H1 (cell line): ENCODE results near the gene GRIA1. TPM values are rescaled to one million over a fixed set of nuclear protein-coding genes. Genes with fewer than 3 reads are reported as not detected.

ENCODE experiments used
- CTCF ChIA-PET: fragments of 300-600 bp; sonication (Branson Sonifier 250); formaldehyde crosslinking; loops from one replicate; lab custom pipeline; 2021; ENCODE audit not compliant: partially characterized antibody; lab: Charles Lee
- POLR2A ChIA-PET: fragments of 300-600 bp; sonication (Branson Sonifier 250); formaldehyde crosslinking; loops from one replicate; lab custom pipeline; 2021; ENCODE audit warnings: inconsistent platforms; ENCODE audit not compliant: partially characterized antibody; lab: Charles Lee
- DNase-seq, 2 experiments: peaks; one replicate each; pipeline versions ENCODE4 v3.0.0 to v3.0.0-alpha.2; 2010 to 2022; ENCODE audit warnings: low spot score in 2 of 2, low read depth in 1 of 2, mixed read lengths in 1 of 2
- FAIRE-seq: peaks from 2 replicates; lab custom pipeline; 2011; peaks lifted over from hg19 to GRCh38; lab: Jason Lieb, UNC
- H2AFZ ChIP-seq: 2 replicates; pipeline ENCODE4 v1.8.1; 2012; ENCODE audit warnings: low read length, inconsistent platforms
- H2AK5ac ChIP-seq: 2 replicates; pipeline ENCODE4 v1.6.1; 2013; ENCODE audit warnings: low read depth, low read length
- H2BK120ac ChIP-seq: replicated peaks from 2 replicates; pipeline ENCODE3; 2013; ENCODE audit warnings: low read depth, low read length, inconsistent platforms
- H2BK12ac ChIP-seq: 2 replicates; pipeline ENCODE4 v1.6.1; 2013; ENCODE audit warnings: low read depth, low read length
- H2BK15ac ChIP-seq: 2 replicates; pipeline ENCODE4 v1.6.1; 2013; ENCODE audit warnings: low read length
- H2BK20ac ChIP-seq: 2 replicates; pipeline ENCODE4 v1.6.1; 2013; ENCODE audit warnings: low read length
- H2BK5ac ChIP-seq: 2 replicates; pipeline ENCODE4 v1.6.1; 2013; ENCODE audit warnings: low read depth, low read length
- H3K14ac ChIP-seq: 2 replicates; pipeline ENCODE4 v1.6.1; 2013; ENCODE audit warnings: inconsistent platforms; ENCODE audit not compliant: insufficient read length
- H3K18ac ChIP-seq: 2 replicates; pipeline ENCODE4 v1.6.1; 2013; ENCODE audit warnings: low read length; ENCODE audit errors: extremely low read depth
- H3K23ac ChIP-seq: 2 replicates; pipeline ENCODE4 v1.6.1; 2013; ENCODE audit warnings: inconsistent platforms; ENCODE audit not compliant: insufficient read length
- H3K23me2 ChIP-seq: 2 replicates; pipeline ENCODE4 v1.6.1; 2013; ENCODE audit warnings: low read depth, low read length
- H3K27ac ChIP-seq: 2 replicates; pipeline ENCODE4 v1.6.1; 2011; ENCODE audit warnings: low read depth, low read length, inconsistent platforms
- H3K27me3 ChIP-seq, 4 experiments: replicated peaks in 1 of 4; 1 replicate in 1 of 4; 2 replicates in 3 of 4; pipeline versions ENCODE4 v1.6.1 to v1.8.1; 2011 to 2013; ENCODE audit warnings: low read length in 3 of 4, mild to moderate bottlenecking in 3 of 4, inconsistent platforms in 2 of 4, mixed read lengths in 2 of 4, moderate library complexity in 1 of 4; ENCODE audit not compliant: control insufficient read depth in 3 of 4, insufficient read depth in 3 of 4; ENCODE audit errors: extremely low read depth in 1 of 4
- H3K36me3 ChIP-seq, 4 experiments: 2 replicates each; pipeline versions ENCODE4 v1.6.1 to v1.8.1; 2011 to 2013; ENCODE audit warnings: mild to moderate bottlenecking in 4 of 4, low read length in 3 of 4, moderate library complexity in 2 of 4, control low read depth in 1 of 4, inconsistent platforms in 1 of 4; ENCODE audit not compliant: insufficient read depth in 4 of 4, control insufficient read depth in 2 of 4
- H3K4ac ChIP-seq: replicated peaks from 2 replicates; pipeline ENCODE3; 2013; ENCODE audit warnings: low read length, low read depth, mixed read lengths, inconsistent platforms; ENCODE audit not compliant: insufficient read length
- H3K4me1 ChIP-seq, 4 experiments: replicated peaks in 1 of 4; 1 replicate in 1 of 4; 2 replicates in 3 of 4; pipeline versions ENCODE4 v1.6.1 to v1.8.1; 2011 to 2013; ENCODE audit warnings: low read length in 3 of 4, inconsistent platforms in 2 of 4, mixed read lengths in 1 of 4; ENCODE audit not compliant: insufficient read depth in 4 of 4, control insufficient read depth in 3 of 4
- H3K4me2 ChIP-seq, 2 experiments: 2 replicates each; pipeline versions ENCODE4 v1.6.1 to v1.8.1; 2011 to 2013; ENCODE audit warnings: low read depth in 2 of 2, low read length in 2 of 2, control low read depth in 1 of 2, inconsistent platforms in 1 of 2, mild to moderate bottlenecking in 1 of 2; ENCODE audit not compliant: insufficient read depth in 1 of 2
- H3K4me3 ChIP-seq, 4 experiments: fragments of 200-600, 300-600 bp in 1 of 4; sonication (generic), shearing (Covaris generic), sonication (Bioruptor Twin) in 1 of 4; 2 replicates each; pipeline versions ENCODE4 v1.5.1 to v1.8.1; 2011 to 2016; ENCODE audit warnings: low read length in 4 of 4, low read depth in 3 of 4, control low read depth in 2 of 4, inconsistent platforms in 2 of 4, mild to moderate bottlenecking in 2 of 4, mixed read lengths in 1 of 4, moderate library complexity in 1 of 4; ENCODE audit not compliant: insufficient read depth in 2 of 4; ENCODE audit errors: extremely low read depth in 1 of 4
- H3K56ac ChIP-seq: replicated peaks from 2 replicates; pipeline ENCODE3; 2013; ENCODE audit warnings: low read depth, mild to moderate bottlenecking, mixed read lengths, low read length, inconsistent platforms; ENCODE audit not compliant: insufficient read length
- H3K79me1 ChIP-seq: 2 replicates; pipeline ENCODE4 v1.6.1; 2013; ENCODE audit warnings: low read depth, low read length, control low read depth
- H3K79me2 ChIP-seq, 2 experiments: 2 replicates each; pipeline versions ENCODE4 v1.6.1 to v1.8.1; 2012 to 2013; ENCODE audit warnings: low read length in 2 of 2, mild to moderate bottlenecking in 2 of 2, inconsistent platforms in 1 of 2; ENCODE audit not compliant: insufficient read depth in 2 of 2, control insufficient read depth in 1 of 2
- H3K9ac ChIP-seq, 4 experiments: replicated peaks in 1 of 4; 1 replicate in 1 of 4; 2 replicates in 3 of 4; pipeline versions ENCODE4 v1.6.1 to v1.8.1; 2011 to 2013; ENCODE audit warnings: low read depth in 3 of 4, low read length in 3 of 4, control low read depth in 2 of 4, mild to moderate bottlenecking in 2 of 4, moderate library complexity in 2 of 4, inconsistent platforms in 1 of 4; ENCODE audit errors: extremely low read depth in 1 of 4
- H3K9me3 ChIP-seq, 2 experiments: 2 replicates each; pipeline versions ENCODE4 v1.6.1 to v1.8.1; 2012 to 2013; ENCODE audit warnings: mild to moderate bottlenecking in 2 of 2, moderate library complexity in 2 of 2, control low read depth in 1 of 2, inconsistent platforms in 1 of 2, low read depth in 1 of 2, low read length in 1 of 2, mixed read lengths in 1 of 2; ENCODE audit not compliant: insufficient read depth in 2 of 2
- H4K20me1 ChIP-seq, 2 experiments: replicated peaks in 1 of 2; 2 replicates each; pipeline versions ENCODE3 to v1.8.1; 2011 to 2013; ENCODE audit warnings: inconsistent platforms in 2 of 2, low read length in 2 of 2, mild to moderate bottlenecking in 1 of 2; ENCODE audit not compliant: insufficient read depth in 2 of 2, control insufficient read depth in 1 of 2
- H4K5ac ChIP-seq: 2 replicates; pipeline ENCODE4 v1.6.1; 2013; ENCODE audit warnings: low read length, low read depth, mixed read lengths, inconsistent platforms; ENCODE audit not compliant: insufficient read length
- H4K8ac ChIP-seq: 2 replicates; pipeline ENCODE4 v1.8.0; 2013; ENCODE audit warnings: mild to moderate bottlenecking, moderate library complexity, low read length, inconsistent platforms; ENCODE audit not compliant: insufficient read depth; ENCODE audit errors: extremely low read depth
- H4K91ac ChIP-seq: replicated peaks from 2 replicates; pipeline ENCODE3; 2013; ENCODE audit warnings: low read length, mixed read lengths, inconsistent platforms; ENCODE audit not compliant: insufficient read length
- CEBPB ChIP-seq: IDR thresholded peaks from 2 replicates; pipeline ENCODE4 v1.6.1; 2012; ENCODE audit warnings: low read depth, low read length
- E2F6 ChIP-seq: IDR thresholded peaks from 2 replicates; pipeline ENCODE4 v1.6.1; 2012; ENCODE audit warnings: inconsistent platforms
- MAX ChIP-seq: IDR thresholded peaks from 2 replicates; pipeline ENCODE4 v1.6.1; 2012; ENCODE audit warnings: inconsistent platforms
- SRF ChIP-seq: IDR thresholded peaks from 2 replicates; pipeline ENCODE4 v1.6.1; 2011; ENCODE audit warnings: mild to moderate bottlenecking, low read depth, low read length, moderate library complexity
- WGBS, 2 experiments: shearing (Covaris generic) in 1 of 2; methylation state at CpG; one replicate each; pipeline versions ENCODE4 v1.1.6 to v1.1.7; 2013 to 2015; ENCODE audit warnings: low lambda C conversion rate in 2 of 2, mixed read lengths in 2 of 2, inconsistent platforms in 1 of 2, low coverage in 1 of 2, missing lambda C conversion rate in 1 of 2; ENCODE audit not compliant: insufficient replicate concordance in 2 of 2, insufficient coverage in 1 of 2, insufficient read length in 1 of 2; ENCODE audit errors: extremely low coverage in 1 of 2, missing lambda C conversion rate in 1 of 2; 5-methylcytosine and 5-hydroxymethylcytosine counted together
- polyA plus RNA-seq, 7 experiments: library from polyadenylated mRNA; depleted of rRNA in 3 of 7; stranded (reverse) in 5 of 7; unstranded in 2 of 7; fragments of >200 nt in 5 of 7; fragments of 200-250 nt in 2 of 7; gene quantifications; 1 replicate in 5 of 7; 2 replicates in 1 of 7; 4 replicates in 1 of 7; pipeline versions ENCODE4 v1.2.1 to v1.2.3, GENCODE V29; 2011 to 2013; ENCODE audit warnings: missing spikeins in 2 of 7, mixed read lengths in 2 of 7
- total RNA-seq: library from RNA; stranded (reverse); fragmentation: NEBNext Ultra II Directional; extraction: Animal tissue kit (Norgen Biotek cat#: 25700); gene quantifications from 2 replicates; pipeline ENCODE4 v1.2.1, GENCODE V29; 2021

The GRIA1 gene
- total and polyA plus RNA-seq, 2 of the 8 experiments (the other 6 are each of a cell fraction or from before 2014, with no cell fraction given): 0.97 to 2.5 TPM

- no peak overlapping the region for H2BK120ac ChIP-seq
- H2AK5ac ChIP-seq: no peak overlapping the region
- H3K18ac ChIP-seq: no peak overlapping the region
- H3K4me3 ChIP-seq: no peak overlapping the region
- H3K14ac ChIP-seq: no peak overlapping the region
- H4K8ac ChIP-seq: no peak overlapping the region; the same call in 1 of the 2 replicates
- no peak overlapping the region for H2BK5ac ChIP-seq
- no peak overlapping the region for H3K27ac ChIP-seq
- H3K79me2 ChIP-seq: no peaks in the 10 kb centered on the region
- no peak overlapping the region for H3K56ac ChIP-seq
- no peaks in the 10 kb centered on the region for H3K36me3 ChIP-seq
- H2BK12ac ChIP-seq: no peak overlapping the region; the same call in 1 of the 2 replicates
- ChIA-PET POLR2A (no interaction called here), CTCF (interaction anchor here (0.6 to 1.3 kb wide), 3 partner anchors 8 to 54 kb away, joined by 3 to 4 read pairs (median 3); no protein-coding TSS in a partner anchor)
- no peak overlapping the region for H2AFZ ChIP-seq
- no peaks in the 10 kb centered on the region for H3K27me3 ChIP-seq
- H3K4me1 ChIP-seq: peaks cover 0 to 12% (median 7%) of the 10 kb centered on the region in 4 experiments; a peak in 4 of 7 replicates
- no peaks in the 10 kb centered on the region for H3K79me1 ChIP-seq
- H2BK20ac ChIP-seq: 0 out of 2 replicates have a peak overlapping the region, but pooled peaks have one; percentile 62
- no peak overlapping the region for H3K4me2 ChIP-seq
- no peak overlapping the region for H4K91ac ChIP-seq
- no peak for FAIRE-seq
- no peaks in the 10 kb centered on the region for H4K20me1 ChIP-seq
- H2BK15ac ChIP-seq: no peak overlapping the region
- H3K23ac ChIP-seq: no peak overlapping the region
- no peaks in the 10 kb centered on the region for H3K9me3 ChIP-seq
- 90% methylated on average over 6 of the region's 6 CpGs; no CpG with 5 or more reads in 1 of the 2 experiments for WGBS, 2 experiments
- no peak overlapping the region for H3K4ac ChIP-seq
- DNase-seq: no peak
- H4K5ac ChIP-seq: no peak overlapping the region
- TF ChIP-seq E2F6: peak; percentile 75; the same call in 1 of the 2 replicates
- TF ChIP-seq MAX: peak; percentile 34; the same call in 1 of the 2 replicates
- TF ChIP-seq CEBPB: no peak
- no peak for TF ChIP-seq SRF
- H3K23me2 ChIP-seq: no peaks in the 10 kb centered on the region; the same call in 1 of the 2 replicates
- H3K9ac ChIP-seq: no peak overlapping the region
Measured at GRCh38 chr5:153555420-153556114, 65.1 kb downstream of the GRIA1 start.
